GM19193 (cell line): ENCODE measurements around the gene AMN.

ENCODE experiments used
- POLR2A ChIP-seq: IDR thresholded peaks from 4 replicates; pipeline ENCODE4 v1.6.1; 2011; ENCODE audit not compliant: insufficient read depth, insufficient read length; ENCODE audit errors: extremely low read depth

Gene AMN

DNA sequence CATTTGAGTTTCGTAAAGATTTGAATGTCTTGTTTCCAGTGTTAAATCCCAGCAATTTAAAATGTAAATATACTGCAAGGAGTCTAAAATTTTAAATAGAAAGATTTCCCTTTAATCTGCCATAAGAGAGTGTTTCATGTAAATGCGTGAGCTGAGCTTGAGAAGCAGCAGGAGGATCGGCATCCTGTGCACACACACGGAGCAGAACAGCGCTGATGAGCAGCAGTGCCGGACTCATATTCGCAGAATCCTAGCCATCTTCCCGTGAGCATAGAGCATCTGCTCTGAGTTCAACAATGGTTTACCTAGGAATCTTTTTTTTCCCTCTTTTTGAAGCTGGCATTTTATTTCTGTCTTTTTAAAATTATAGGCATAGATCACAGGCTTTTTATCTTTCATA lies 29.8 kb upstream of the AMN start:
- TF ChIP-seq POLR2A: no peak

DNA sequence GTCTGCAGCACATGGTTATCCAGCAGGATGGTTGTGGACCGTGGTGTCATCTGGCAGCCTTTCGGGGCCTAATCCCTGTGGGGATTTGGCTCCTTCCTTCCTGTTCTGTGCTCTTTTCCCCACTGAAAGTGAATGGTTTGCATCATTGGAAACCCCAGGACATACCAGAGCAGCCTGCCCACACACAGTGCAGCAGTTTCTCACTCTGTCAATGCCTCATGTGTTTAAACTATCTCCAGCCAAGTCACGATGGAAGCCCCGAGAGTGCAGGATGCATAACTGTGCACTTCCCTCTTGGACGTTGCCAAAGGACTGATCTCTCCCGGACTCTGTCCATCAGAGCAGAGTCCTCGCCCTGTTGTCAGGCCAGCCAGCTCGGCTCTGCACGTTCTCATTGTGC lies 29.0 kb upstream of the AMN start:
- TF ChIP-seq POLR2A: no peak

DNA sequence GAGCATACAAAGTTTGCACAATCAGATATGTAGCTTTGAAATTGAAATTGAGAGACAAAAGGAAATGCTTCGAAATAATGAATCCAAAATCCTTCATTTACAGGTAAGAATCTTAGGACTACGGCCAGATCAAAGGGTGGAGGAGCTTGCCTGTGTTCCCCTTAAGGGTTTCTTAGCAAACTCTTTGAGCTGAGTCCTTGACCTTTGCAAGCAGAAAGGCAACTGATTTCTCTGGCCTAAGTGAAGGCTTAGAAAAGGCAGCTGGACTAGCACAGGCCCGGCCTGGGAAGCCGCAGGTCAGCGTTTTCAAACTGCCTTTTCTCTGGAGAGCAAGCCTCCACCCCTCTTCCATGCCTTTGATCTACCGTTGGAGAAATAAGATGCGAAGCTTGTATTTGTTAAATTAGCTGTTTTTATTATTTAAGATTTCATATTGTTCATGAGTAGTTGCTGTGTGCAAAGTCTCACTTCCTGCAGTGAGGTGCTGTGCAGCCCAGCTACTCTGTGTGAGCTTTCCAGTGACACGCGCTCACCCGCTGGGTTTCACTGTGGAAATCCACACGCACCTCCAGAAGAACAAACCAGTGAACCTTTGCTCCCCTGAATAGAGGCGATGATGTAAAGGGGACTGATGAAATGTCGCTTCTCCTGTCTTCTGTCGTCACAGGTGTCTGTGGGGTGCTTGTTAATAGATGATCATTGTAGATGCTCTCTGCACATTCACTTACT lies 25.0 kb upstream of the AMN start:
- peak; percentile 19 for TF ChIP-seq POLR2A

DNA sequence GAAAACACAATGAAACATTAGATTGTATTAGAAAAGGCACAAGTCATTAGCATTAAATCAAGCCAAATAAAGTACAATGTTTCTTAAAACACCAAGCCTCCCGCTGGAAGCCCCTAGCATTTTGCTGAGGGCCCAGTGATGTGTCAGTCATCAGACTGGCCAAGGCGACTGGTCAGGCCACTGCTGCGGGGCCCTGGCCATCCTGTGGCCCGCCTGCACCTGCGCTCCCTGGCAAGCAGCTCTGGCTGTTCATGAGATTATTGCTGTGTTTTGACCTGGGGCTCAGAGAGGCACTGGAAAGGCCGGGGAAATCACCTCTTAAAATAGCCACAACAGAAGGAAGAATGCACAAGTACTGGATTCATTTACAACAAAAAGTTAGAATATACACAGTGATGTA lies 24.2 kb upstream of the AMN start:
- no peak for TF ChIP-seq POLR2A

DNA sequence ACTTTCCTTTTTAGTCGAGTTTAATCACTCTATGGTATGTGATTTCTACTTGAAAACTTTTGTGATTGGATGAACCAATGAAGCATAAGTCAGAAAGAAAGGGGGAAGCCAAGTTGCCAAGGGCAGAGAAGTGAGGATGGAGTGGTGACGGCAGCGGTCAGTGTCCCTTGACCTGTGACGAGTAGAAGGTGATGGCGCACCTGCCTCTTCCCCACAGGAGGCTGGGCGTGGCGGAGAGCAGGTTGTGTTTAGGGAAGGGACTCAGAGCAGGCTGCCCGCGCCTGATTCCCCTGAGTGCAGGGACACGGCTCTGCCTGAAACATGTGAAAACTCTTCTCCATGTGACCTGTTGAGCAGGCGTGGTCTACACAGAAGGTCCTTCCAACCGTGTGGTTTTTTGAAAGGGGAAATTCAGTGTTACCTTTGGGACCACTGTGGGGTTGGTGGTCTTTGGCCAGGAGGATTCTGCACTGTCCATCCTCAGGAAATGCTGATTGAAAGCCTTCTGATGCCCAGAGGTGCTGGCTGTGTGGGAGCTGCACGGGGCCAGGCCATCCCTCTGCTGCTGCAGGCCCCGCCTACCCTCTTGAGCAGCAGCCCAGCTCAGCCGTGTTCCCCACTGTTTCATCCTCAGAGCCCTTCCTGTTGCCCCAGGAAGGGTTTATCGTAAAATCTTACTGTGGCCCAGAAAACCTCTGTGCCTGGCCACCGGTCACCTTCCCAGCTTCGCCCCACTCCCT lies 23.5 kb upstream of the AMN start:
- peak; percentile 35 for TF ChIP-seq POLR2A

DNA sequence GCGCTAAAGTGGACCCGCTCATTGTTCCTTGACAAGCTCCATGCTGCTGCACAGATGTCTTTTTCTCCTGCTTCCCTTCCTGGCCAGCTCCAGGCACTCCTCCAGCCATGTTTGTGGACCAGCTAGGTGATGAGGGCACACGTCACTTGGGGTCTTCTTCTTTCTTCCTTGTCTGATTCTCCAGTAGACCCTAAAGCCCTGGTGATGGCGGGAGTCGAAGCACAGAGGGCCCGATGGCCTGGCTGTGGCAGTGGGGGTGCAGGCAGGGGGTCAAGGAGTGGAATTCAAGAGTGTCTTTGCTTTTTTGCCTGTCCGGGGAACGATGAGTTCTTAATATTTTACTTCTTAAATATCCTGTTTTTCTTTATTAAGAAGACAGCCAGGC lies 23.0 kb upstream of the AMN start:
- TF ChIP-seq POLR2A: no peak

DNA sequence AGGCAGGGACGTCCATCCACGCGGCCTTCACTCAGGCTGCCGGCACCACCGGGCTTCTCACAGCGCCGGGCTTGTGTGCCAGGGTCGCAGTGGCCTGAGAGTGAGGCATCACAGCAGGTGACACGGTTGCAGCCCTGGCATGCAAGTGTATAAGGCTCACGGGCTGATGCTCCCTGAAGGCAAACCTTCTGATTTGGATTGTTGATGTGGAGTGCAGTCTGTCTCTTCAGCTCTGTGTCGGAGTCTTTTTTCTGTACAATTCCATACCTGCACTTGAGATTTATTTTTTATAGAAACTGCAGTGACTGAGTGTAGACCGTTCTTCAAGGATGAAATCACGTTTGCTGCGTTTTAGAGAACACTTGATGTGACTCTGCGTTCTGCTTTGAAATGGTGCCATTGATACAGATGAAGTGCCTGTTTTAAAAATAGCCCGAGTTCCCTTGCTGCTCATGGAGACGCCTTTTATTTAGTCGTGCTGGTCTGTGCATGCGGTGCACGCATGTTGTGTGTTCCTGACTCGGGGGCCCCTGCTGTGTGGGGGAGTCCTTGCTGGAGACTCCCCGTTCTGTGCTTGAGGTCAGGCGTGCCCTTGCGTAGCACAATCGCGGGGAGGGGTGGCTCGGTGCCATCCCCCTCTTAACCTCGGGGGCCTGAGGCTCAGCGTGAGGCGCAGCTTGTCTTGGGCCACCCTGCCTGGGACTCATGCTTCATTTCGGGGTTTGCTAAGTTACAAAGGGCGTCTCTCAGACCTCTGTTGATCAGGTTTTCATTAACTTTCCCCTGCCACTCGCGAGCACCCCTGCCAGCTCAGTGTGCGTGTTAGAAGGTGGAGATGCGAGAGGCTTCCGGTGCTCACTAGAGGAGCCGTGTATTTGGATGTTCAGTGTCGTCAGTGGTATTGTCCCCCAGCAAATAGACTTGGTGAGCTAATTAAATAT lies 21.6 kb upstream of the AMN start:
- TF ChIP-seq POLR2A: peak; percentile 32

DNA sequence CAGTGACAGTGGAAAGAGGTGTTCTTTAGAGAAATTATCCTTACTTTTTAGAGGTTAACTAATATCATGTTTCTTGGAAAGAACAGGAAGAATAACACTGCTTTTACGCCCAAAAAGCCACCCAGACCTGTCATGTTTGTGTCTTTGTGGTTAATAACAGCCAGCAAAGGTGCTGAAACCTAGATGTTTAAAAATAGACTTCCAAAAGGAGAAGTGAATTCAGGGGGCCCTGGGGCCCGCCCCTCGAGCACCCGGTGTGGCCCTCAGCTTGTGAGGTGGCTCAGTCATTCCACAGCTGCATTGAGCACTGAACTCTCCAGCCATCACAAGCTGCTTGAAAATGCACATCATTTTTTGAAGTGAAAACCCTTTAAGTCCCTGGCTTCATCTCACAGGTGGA lies 20.8 kb upstream of the AMN start:
- peak; percentile 62 for TF ChIP-seq POLR2A

DNA sequence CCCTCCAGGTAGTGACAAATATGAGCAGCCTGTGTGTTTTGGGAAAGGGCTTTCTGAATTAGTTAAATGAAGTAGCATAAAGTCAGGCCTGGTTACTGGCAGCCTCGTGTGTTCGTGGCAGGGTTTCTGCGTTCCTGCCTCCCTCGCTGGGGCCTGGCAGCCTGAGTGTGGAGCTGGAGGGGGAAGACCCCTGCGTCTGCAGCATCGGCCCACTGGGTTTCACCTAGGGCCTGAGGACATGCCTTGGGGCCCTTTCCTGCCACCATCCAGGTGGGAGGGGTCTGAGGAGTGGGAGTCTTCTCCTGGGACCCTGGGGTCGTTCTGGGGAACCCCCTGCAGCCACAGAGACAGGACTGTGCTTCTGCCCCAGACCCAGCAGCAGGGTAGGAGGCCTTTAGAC lies 20.4 kb upstream of the AMN start:
- TF ChIP-seq POLR2A: peak; percentile 38

DNA sequence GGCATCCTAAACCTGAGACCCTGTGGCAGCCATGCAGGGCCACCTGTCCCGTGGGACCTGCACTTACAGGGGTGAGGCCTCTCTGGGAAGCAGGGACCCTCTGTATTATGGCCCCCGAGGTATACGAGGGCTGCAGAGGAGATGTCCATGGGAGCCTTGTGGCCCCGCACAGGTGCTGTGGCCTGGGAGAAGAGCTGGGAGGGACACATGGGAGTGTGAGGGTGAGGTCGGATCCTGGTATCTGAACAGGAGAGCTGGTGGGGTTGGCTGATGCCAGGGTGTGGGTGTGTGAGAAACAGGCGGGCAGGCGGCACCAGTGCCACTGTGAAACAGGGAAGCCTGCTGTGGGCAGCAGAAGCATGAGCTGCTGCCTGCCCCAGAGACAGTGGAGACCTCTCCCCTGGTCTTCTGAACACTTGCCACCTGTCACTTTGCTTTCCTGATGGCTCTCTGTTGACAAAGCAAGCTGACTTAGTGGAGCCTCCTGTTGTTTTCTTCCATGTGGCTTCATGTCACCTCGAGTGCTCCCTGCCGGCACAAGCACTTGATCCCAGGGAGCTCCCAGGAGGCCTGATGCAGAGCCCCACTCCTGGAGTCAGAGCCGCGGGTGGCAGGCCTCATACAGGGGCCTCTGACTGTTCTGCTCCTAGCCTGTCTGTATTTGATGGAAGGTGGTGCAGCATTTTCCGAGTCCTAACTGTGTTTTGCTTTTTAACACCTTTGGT lies 19.8 kb upstream of the AMN start:
- TF ChIP-seq POLR2A: no peak

DNA sequence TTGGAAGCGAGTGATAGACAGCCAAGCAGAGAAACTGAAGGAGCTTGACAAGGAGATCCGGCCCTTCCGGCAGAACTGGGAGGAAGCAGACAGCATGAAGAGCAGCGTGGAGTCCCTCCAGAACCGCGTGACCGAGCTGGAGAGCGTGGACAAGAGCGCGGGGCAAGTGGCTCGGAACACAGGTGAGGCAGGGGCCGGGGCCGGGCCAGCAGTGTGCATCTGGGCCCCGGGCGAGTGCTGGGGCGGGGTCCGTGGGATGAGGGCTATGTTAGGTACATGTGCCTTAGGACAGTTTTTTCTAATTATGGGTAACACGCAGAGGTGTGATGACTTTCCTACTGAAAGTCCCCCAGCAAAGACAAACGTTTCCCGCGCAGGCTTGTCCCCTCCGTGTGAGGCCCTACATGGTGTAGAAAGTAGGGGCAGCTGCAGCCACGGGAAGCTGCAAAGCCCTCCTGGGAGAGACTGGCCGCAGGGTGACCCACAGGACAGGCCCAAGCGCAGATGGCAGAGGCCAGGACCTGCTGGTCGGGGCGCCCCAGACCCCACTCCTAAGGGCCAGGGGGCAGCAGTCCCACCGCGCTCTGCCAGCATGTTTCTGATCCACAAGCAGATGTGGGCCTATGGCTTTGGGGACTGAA lies 19.1 kb upstream of the AMN start:
- no peak for TF ChIP-seq POLR2A

DNA sequence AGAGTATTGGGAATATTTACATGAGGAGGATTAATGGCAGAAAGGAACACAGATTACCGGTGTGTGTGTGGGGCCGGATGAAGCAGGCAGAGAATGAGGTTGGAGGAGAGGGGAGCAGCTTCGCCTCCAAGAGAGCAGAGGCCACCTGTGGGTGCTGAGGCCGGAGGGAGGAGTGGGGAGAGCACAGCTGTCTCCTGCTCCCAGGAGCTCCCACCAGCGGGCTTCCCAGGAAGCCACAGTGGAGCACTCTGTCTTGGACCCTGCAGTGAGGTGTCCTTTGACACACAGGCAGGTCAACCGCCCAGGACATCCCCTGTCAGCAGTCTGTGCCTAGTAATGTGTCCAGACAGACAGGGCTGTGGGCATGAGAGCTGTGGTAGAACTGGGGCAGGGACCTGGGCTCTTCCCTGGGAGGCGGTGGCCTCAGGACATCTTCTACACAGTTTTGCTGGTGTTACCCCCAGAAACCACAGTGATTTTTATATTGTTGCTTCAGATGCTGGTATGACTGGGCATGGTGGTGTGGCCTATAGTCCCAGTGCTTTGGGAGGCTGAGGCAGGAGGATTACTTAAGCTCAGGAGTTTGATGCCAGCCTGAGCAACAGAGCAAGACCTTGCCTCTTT lies 18.5 kb upstream of the AMN start:
- TF ChIP-seq POLR2A: no peak

DNA sequence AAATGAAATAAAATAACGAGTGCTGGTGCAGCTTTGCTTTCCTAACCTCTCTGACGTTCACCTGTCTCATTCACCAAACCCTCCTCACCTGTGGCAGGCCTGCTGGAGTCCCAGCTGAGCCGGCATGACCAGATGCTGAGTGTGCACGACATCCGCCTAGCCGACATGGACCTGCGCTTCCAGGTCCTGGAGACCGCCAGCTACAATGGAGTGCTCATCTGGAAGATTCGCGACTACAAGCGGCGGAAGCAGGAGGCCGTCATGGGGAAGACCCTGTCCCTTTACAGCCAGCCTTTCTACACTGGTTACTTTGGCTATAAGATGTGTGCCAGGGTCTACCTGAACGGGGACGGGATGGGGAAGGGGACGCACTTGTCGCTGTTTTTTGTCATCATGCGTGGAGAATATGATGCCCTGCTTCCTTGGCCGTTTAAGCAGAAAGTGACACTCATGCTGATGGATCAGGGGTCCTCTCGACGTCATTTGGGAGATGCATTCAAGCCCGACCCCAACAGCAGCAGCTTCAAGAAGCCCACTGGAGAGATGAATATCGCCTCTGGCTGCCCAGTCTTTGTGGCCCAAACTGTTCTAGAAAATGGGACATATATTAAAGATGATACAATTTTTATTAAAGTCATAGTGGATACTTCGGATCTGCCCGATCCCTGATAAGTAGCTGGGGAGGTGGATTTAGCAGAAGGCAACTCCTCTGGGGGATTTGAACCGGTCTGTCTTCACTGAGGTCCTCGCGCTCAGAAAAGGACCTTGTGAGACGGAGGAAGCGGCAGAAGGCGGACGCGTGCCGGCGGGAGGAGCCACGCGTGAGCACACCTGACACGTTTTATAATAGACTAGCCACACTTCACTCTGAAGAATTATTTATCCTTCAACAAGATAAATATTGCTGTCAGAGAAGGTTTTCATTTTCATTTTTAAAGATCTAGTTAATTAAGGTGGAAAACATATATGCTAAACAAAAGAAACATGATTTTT lies 17.1 kb upstream of the AMN start:
- TF ChIP-seq POLR2A: no peak

DNA sequence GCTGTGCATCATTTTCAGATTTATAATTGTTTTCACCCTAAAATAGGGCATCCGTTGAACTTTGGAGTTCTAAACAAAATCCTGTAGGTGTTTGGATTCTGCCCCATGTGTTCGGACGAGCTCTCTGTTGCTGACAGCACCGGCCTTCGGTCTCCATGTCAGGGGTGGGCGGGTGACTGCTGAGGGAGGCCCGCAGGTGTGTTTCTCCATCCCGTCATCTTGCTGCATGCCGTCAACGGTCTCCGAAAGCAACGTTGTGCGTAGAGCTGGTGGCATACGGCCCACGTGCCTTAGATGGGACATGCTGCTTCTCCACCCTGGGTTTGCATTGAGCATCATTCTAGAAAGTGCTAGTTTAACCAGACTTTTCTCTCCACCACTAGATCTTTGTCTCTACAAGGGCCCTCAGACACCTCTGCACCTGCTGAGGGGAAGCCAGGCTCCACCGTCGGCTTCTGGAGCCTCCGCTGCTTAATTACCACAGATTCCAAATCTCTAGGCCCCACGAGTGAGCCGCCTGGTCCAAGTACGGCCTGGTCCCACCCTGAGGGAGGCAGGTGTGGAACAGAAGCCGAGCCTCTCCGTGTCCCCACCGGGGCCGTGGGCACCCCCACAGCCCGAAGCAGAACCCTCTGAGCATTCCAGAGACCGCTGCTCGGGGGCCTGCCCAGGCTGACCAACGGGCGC lies 15.7 kb upstream of the AMN start:
- no peak for TF ChIP-seq POLR2A
